Measurements from ENCODE around the gene TSPY1.
A peak's percentile ranks its signal among the peaks of the same experiment; 100 is the strongest.
"Not testable (repeated sequence)": the region's sequence is repeated elsewhere in the genome, so short reads cannot be mapped to it uniquely, and the experiment has no call there.

TSPY1 gene, protein sequence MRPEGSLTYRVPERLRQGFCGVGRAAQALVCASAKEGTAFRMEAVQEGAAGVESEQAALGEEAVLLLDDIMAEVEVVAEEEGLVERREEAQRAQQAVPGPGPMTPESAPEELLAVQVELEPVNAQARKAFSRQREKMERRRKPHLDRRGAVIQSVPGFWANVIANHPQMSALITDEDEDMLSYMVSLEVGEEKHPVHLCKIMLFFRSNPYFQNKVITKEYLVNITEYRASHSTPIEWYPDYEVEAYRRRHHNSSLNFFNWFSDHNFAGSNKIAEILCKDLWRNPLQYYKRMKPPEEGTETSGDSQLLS

DNA sequence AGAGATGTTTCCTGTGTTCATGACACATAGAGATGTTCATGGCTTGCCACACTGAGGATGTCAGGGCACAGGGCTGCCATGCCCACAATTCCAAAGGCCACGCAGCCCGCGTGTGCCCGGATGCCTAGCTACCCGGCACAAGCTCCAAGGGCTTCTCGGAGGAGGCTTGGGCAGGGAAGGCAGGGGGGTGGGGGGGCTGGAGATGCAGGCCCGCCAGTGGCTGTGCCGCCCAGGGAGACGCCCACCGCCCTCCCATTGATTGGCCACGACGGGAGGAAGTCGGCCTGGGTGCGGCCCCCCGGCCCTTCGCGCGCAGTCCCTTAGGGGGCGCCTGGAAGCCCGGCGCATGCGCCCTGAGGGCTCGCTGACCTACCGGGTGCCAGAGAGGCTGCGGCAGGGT, at the start of gene TSPY1:
TSS of gene TSPY1 (plus strand) at position 301 of the 400 bp plus-strand sequence. CDS start at position 347, 46 bp downstream.
- not testable (repeated sequence) for DNase-seq (ENCODE audit: low spot score in 2 of 2); H3K4me1 Mint-ChIP-seq; H3K27ac Mint-ChIP-seq; H3K36me3 Mint-ChIP-seq; H3K4me3 Mint-ChIP-seq; H3K9me3 Mint-ChIP-seq; ATAC-seq

DNA sequence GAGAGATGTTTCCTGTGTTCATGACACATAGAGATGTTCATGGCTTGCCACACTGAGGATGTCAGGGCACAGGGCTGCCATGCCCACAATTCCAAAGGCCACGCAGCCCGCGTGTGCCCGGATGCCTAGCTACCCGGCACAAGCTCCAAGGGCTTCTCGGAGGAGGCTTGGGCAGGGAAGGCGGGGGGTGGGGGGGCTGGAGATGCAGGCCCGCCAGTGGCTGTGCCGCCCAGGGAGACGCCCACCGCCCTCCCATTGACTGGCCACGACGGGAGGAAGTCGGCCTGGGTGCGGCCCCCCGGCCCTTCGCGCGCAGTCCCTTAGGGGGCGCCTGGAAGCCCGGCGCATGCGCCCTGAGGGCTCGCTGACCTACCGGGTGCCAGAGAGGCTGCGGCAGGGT, 20.2 kb downstream of the TSPY1 start, which contains the start of gene TSPY9:
TSS of gene TSPY9 (plus strand) at position 301 of the 400 bp plus-strand sequence. CDS start at position 347, 46 bp downstream.
- H3K27ac Mint-ChIP-seq; H3K4me1 Mint-ChIP-seq; DNase-seq (ENCODE audit: low spot score in 2 of 2); H3K36me3 Mint-ChIP-seq; ATAC-seq; H3K9me3 Mint-ChIP-seq; H3K4me3 Mint-ChIP-seq: not testable (repeated sequence)

DNA sequence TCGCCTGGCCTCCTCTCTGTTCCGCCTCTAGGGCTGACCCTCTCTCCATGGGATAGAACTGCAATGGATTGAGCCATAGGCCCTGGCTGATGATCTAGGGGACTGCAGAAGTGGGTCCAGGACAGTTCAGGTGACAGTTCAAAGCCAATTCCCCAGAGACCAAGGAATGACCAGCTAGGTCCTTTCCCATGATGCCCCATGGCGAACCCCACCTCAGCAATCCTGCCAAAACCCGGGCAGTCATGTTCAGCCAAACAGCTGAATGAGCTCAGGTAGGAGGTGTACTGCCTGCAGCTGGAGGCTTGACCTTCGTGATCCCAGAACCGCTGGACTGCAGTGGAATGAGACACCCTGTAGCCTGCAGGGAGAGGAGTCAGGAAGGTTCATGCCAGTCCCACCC, 37.6 kb downstream of the TSPY1 start:
- H3K27ac Mint-ChIP-seq, ATAC-seq, H3K9me3 Mint-ChIP-seq, H3K4me1 Mint-ChIP-seq, H3K36me3 Mint-ChIP-seq, H3K4me3 Mint-ChIP-seq: not testable (repeated sequence)
- DNase-seq (ENCODE audit: low spot score in 2 of 2) = peak in 1 of 2 donors; percentile 45

DNA sequence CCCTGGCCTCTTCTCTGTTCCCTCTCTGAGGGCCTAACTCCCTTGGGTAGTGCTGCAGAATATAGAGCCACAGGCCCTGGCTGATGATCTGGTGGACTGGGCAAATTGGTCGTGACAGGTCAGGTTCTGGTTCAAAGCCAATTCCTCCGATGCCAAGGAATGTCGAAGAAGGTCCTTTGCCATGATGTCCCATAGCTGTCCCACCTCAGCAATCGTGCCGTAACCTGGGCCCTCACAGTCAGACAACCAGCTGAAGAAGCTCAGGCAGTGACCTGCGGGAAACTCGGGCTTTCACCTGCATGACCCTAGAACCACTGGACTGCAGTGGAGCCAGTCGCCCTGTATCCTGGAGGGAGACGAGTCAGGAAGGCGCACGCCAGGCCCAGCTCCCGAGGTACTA, 49.5 kb downstream of the TSPY1 start:
- not testable (repeated sequence) for H3K4me3 Mint-ChIP-seq, ATAC-seq, H3K36me3 Mint-ChIP-seq, H3K27ac Mint-ChIP-seq, H3K9me3 Mint-ChIP-seq, H3K4me1 Mint-ChIP-seq
- DNase-seq (ENCODE audit: low spot score in 2 of 2) = peak in 1 of 2 donors; percentile 46

Data from stimulated activated effector memory CD8-positive, alpha-beta T cell treated with anti-CD3 and anti-CD28 coated beads, Interleukin-12 subunit alpha, Interleukin-12 subunit beta, amount 100 ng/mL, for 72 hours (primary cell).